ENCODE measurements around the gene FAM83F.

The FAM83F gene

DNA sequence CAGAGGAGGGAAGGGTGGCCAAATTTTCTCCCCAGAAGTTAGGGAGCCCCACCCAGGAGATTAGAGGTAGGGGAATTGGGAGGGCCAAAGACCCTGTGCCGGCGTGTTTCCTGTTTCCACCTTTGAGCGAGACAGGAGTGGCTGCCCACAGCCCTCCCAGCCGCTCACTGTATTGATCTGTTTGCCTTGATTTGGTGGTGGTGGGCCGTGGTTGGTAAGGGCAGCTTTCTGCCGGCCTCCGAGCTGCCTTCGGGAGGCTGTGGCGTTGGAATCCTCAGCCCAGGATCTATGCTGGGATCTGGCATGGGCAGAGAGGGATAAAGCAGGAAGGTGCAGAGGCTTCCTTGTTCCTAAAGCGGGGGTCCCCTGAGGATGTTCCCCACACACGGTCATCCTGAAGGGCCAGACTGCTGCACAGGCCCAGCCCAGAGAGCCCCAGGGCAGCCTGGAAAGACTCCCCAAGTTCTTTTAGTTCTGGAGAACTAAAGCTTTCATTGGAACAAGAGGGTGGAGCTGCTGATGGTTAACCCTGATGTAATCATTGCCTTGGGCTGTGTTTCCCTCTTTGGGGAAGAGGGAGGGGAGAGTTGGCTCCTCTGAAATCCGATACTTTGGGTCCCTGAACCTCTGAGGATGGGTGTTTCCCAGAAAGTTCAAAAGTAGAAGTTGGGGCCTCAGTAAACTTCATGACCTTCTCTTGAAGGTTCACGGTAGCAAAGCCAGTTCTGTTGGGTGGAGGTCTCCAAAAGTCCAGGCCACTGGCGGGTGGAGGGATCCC, 7.2 kb downstream of the FAM83F start:
- no peaks in the 10 kb centered on the region for H4K20me1 ChIP-seq (ENCODE audit: insufficient read depth, low read length)
- no peak overlapping the region for H3K4me3 ChIP-seq (ENCODE audit: low read length)
- H3K36me3 ChIP-seq (replicated peaks; ENCODE audit: low read depth, low read length) = no peaks in the 10 kb centered on the region
- no peaks in the 10 kb centered on the region for H3K79me2 ChIP-seq (ENCODE audit: low read length)
- H3K4me2 ChIP-seq (ENCODE audit: low read length) = no peak overlapping the region
- H3K27ac ChIP-seq (ENCODE audit: low read length) = no peak overlapping the region
- H3K4me1 ChIP-seq (ENCODE audit: low read length) = no peaks in the 10 kb centered on the region
- H3K27me3 ChIP-seq (ENCODE audit: low read depth, low read length) = peaks cover 33% of the 10 kb centered on the region
- no peak overlapping the region for H2AFZ ChIP-seq (ENCODE audit: low read depth, low read length)
- H3K9me3 ChIP-seq (ENCODE audit: insufficient read depth, low read length) = no peaks in the 10 kb centered on the region
- TF ChIP-seq CTCF (IDR thresholded peaks at IDR 0.05; ENCODE audit: low read depth, low read length) (no peak), EZH2phosphoT487 (IDR thresholded peaks at IDR 0.05; ENCODE audit: low read depth) (no peak)
- H3K9ac ChIP-seq (ENCODE audit: low read length) = no peak overlapping the region

- Histone ChIP-seq H3K9me3 (ENCODE audit: insufficient read depth, low read length) (no peaks in the 10 kb centered on the region), H3K27me3 (ENCODE audit: low read depth, low read length) (peaks cover 40% of the 10 kb centered on the region), H3K4me2 (ENCODE audit: low read length) (no peak overlapping the region), H3K4me3 (ENCODE audit: low read length) (no peak overlapping the region), H2AFZ (ENCODE audit: low read depth, low read length) (no peak overlapping the region), H4K20me1 (ENCODE audit: insufficient read depth, low read length) (no peaks in the 10 kb centered on the region), H3K27ac (ENCODE audit: low read length) (no peak overlapping the region), H3K79me2 (ENCODE audit: low read length) (no peaks in the 10 kb centered on the region), H3K4me1 (ENCODE audit: low read length) (no peaks in the 10 kb centered on the region), H3K36me3 (replicated peaks; ENCODE audit: low read depth, low read length) (no peaks in the 10 kb centered on the region), H3K9ac (ENCODE audit: low read length) (no peak overlapping the region)
- TF ChIP-seq EZH2phosphoT487 (IDR thresholded peaks at IDR 0.05; ENCODE audit: low read depth) (no peak), CTCF (IDR thresholded peaks at IDR 0.05; ENCODE audit: low read depth, low read length) (no peak)
Measured at GRCh38 chr22:40002935-40003715, 8.4 kb downstream of the FAM83F start.

- Histone ChIP-seq H3K9ac (ENCODE audit: low read length) (no peak overlapping the region), H3K9me3 (ENCODE audit: insufficient read depth, low read length) (no peaks in the 10 kb centered on the region), H3K27me3 (ENCODE audit: low read depth, low read length) (peaks cover 51% of the 10 kb centered on the region), H3K4me2 (ENCODE audit: low read length) (no peak overlapping the region), H3K27ac (ENCODE audit: low read length) (no peak overlapping the region), H2AFZ (ENCODE audit: low read depth, low read length) (no peak overlapping the region), H3K4me1 (ENCODE audit: low read length) (no peaks in the 10 kb centered on the region), H4K20me1 (ENCODE audit: insufficient read depth, low read length) (no peaks in the 10 kb centered on the region), H3K4me3 (ENCODE audit: low read length) (no peak overlapping the region), H3K36me3 (replicated peaks; ENCODE audit: low read depth, low read length) (no peaks in the 10 kb centered on the region), H3K79me2 (ENCODE audit: low read length) (no peaks in the 10 kb centered on the region)
- TF ChIP-seq EZH2phosphoT487 (IDR thresholded peaks at IDR 0.05; ENCODE audit: low read depth) (no peak), CTCF (IDR thresholded peaks at IDR 0.05; ENCODE audit: low read depth, low read length) (no peak)
Measured at GRCh38 chr22:40004836-40005235, 10.1 kb downstream of the FAM83F start.

- H4K20me1 ChIP-seq (ENCODE audit: insufficient read depth, low read length) = no peaks in the 10 kb centered on the region
- no peak overlapping the region for H3K9ac ChIP-seq (ENCODE audit: low read length)
- no peaks in the 10 kb centered on the region for H3K79me2 ChIP-seq (ENCODE audit: low read length)
- no peak for TF ChIP-seq EZH2phosphoT487 (IDR thresholded peaks at IDR 0.05; ENCODE audit: low read depth)
- no peak for TF ChIP-seq CTCF (IDR thresholded peaks at IDR 0.05; ENCODE audit: low read depth, low read length)
- no peak overlapping the region for H3K27ac ChIP-seq (ENCODE audit: low read length)
- H3K4me3 ChIP-seq (ENCODE audit: low read length) = no peak overlapping the region
- no peak overlapping the region for H2AFZ ChIP-seq (ENCODE audit: low read depth, low read length)
- H3K27me3 ChIP-seq (ENCODE audit: low read depth, low read length) = peaks cover 42% of the 10 kb centered on the region
- no peaks in the 10 kb centered on the region for H3K36me3 ChIP-seq (replicated peaks; ENCODE audit: low read depth, low read length)
- no peak overlapping the region for H3K4me2 ChIP-seq (ENCODE audit: low read length)
- H3K9me3 ChIP-seq (ENCODE audit: insufficient read depth, low read length) = no peaks in the 10 kb centered on the region
- no peaks in the 10 kb centered on the region for H3K4me1 ChIP-seq (ENCODE audit: low read length)
Measured at GRCh38 chr22:40006641-40007040, 11.9 kb downstream of the FAM83F start.

Data from OCI-LY3 (cell line).